ENCODE data around the gene CDC14A. TPM values are rescaled to one million over a fixed set of nuclear protein-coding genes. Genes with fewer than 3 reads are reported as not detected.
"Not testable (repeated sequence)": the region's sequence is repeated elsewhere in the genome, so short reads cannot be mapped to it uniquely, and the experiment has no call there.

CDC14A gene
- total RNA-seq, 1 donor, result 167 TPM

DNA sequence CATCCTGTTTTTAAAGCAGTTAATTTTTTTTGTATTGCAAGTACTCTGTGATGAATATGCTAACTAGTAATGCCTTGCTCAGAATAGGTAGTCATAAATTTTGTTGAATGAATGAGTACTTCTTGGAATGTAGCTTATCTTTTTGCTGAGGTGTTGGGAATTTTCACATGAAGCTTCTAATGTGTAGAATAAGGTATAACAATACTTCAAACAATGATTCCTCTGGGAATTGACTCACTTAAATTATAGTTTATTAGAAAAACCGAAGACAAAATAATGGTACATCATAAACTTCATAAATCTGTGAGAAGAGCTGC is 13.9 kb downstream of the CDC14A start:
- Histone ChIP-seq H3K9me3 (ENCODE audit: low read depth, low read length) (no peaks in the 10 kb centered on the region), H3K4me3 (ENCODE audit: low read length) (no peak overlapping the region), H3K27me3 (ENCODE audit: insufficient read depth, low read length) (no peaks in the 10 kb centered on the region), H3K4me1 (ENCODE audit: insufficient read depth, low read length) (peaks cover 17% of the 10 kb centered on the region)

DNA sequence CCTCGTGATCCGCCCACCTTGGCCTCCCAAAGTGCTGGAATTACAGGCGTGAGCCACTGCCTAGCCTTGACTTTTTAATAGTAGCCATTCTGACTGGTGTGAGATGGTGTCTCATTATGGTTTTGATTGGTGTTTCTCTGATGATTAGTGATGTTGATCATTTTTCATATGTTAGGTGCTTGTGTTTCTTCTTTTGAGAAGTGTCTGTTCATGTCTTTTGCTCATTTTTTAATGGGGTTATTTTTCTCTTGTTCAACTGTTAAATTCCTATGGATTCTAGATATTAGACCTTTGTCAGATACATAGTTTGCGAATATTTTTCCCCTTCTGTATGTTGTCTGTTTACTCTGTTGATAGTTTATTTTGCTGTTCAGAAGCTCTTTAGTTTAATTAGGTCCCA is 17.0 kb downstream of the CDC14A start:
- H3K9me3 ChIP-seq (ENCODE audit: low read depth, low read length); H3K4me3 ChIP-seq (ENCODE audit: low read length); H3K27me3 ChIP-seq (ENCODE audit: insufficient read depth, low read length); H3K4me1 ChIP-seq (ENCODE audit: insufficient read depth, low read length): not testable (repeated sequence)

DNA sequence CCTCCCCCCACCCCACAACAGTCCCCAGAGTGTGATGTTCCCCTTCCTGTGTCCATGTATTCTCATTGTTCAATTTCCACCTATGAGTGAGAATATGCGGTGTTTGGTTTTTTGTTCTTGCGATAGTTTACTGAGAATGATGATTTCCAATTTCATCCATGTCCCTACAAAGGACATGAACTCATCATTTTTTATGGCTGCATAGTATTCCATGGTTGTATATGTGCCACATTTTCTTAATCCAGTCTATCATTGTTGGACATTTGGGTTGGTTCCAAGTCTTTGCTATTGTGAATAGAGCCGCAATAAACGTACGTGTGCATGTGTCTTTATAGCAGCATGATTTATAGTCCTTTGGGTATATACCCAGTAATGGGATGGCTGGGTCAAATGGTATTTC is 21.6 kb downstream of the CDC14A start:
- H3K27me3 ChIP-seq (ENCODE audit: insufficient read depth, low read length); H3K4me1 ChIP-seq (ENCODE audit: insufficient read depth, low read length); H3K4me3 ChIP-seq (ENCODE audit: low read length); H3K9me3 ChIP-seq (ENCODE audit: low read depth, low read length): not testable (repeated sequence)

DNA sequence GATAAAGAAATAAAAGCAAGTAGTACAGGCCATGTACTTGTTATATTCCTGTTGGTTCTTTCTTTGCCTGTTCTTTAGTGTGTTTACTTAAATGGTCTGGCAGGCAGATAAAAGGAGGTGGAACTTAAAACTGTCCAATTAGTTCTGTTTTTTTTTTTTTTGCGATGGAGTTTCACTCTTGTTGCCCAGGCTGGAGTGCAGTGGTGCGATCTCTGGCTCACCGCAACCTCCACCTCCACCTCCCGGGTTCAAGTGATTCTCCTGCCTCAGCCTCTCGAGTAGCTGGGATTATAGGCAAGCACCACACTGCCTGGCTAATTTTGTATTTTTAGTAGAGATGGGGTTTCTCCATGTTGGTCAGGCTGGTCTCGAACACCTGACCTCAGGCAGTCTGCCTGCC is 24.6 kb downstream of the CDC14A start:
- not testable (repeated sequence) for H3K9me3 ChIP-seq (ENCODE audit: low read depth, low read length); H3K4me3 ChIP-seq (ENCODE audit: low read length); H3K4me1 ChIP-seq (ENCODE audit: insufficient read depth, low read length); H3K27me3 ChIP-seq (ENCODE audit: insufficient read depth, low read length)

DNA sequence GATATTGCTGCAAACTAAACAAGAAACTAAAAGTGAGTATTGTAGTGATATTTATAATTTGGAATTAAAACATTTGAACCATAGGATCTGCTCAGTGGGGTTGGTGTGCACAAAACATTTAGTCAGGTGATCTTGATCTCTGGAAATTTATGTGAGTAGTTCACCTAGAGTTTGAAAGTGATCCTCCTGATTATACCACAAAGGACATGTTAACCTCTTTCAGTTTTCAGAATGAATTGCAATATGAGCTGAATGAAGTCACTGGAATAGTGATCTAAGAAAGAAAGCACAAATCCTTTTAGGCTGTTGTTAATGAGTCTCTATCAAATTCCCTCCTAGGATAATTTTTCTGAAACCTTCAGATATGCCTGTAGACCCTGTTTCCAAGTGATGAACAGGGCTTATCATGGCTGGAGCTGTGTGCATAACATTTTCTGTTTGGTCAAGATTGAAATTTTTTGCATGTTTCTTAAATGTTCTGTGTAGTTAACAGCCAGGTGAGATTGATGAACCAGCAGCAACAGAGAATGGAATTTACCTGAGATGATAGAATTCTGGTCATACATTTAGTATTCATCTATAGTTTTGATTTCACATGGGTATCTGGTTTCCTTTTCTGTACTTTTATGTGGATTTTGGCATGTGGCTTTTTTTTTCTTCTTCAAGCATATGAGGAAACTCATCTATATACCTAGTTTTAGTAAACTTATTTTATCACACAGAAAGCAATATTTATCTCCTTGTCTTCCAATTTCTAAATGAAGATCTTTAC is 25.5 kb downstream of the CDC14A start:
- Histone ChIP-seq H3K27me3 (ENCODE audit: insufficient read depth, low read length) (no peaks in the 10 kb centered on the region), H3K9me3 (ENCODE audit: low read depth, low read length) (no peaks in the 10 kb centered on the region), H3K4me1 (ENCODE audit: insufficient read depth, low read length) (peaks cover 14% of the 10 kb centered on the region), H3K4me3 (ENCODE audit: low read length) (no peak overlapping the region)

DNA sequence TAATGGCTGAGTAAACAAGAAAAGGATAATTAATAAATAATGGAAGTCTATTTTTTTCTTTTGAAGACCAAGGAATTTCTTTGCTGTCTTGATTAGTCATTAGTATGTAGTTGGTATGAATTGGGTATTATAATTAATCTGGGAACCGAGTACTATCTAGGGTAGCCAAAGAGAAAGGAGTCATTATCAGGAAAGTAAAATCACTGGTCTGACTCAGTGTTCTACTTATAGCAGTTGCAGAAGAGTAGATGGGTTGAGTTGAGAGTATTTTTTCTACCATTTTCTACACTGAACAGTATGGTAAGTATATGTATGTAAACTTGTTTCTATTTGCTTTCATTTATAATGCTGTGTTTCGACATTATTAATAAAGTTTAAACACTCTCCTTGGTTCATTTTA is 26.6 kb downstream of the CDC14A start:
- Histone ChIP-seq H3K4me1 (ENCODE audit: insufficient read depth, low read length) (peaks cover 17% of the 10 kb centered on the region), H3K4me3 (ENCODE audit: low read length) (no peak overlapping the region), H3K27me3 (ENCODE audit: insufficient read depth, low read length) (no peaks in the 10 kb centered on the region), H3K9me3 (ENCODE audit: low read depth, low read length) (no peaks in the 10 kb centered on the region)

DNA sequence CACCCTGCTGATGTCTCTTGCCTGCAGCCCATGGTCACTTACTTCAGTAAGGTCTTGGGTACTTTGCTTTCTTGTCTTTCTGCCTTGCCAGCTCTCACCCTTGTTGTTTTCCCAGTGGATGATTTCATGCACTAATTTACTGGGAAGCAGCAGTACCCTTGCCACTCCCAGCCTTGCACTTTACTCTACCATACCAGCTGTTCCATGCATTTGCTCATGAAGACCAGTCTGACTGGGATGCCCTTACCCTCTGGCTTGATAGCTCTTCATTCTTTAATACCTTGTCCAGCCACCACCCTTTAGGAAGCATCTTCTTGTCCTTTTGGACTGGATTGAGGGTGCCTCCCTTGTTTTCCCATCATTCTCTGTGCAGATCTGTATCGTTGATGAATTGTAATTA is 28.3 kb downstream of the CDC14A start:
- H3K27me3 ChIP-seq (ENCODE audit: insufficient read depth, low read length), result no peaks in the 10 kb centered on the region
- peaks cover 24% of the 10 kb centered on the region for H3K4me1 ChIP-seq (ENCODE audit: insufficient read depth, low read length)
- H3K4me3 ChIP-seq (ENCODE audit: low read length), result no peak overlapping the region
- no peaks in the 10 kb centered on the region for H3K9me3 ChIP-seq (ENCODE audit: low read depth, low read length)

DNA sequence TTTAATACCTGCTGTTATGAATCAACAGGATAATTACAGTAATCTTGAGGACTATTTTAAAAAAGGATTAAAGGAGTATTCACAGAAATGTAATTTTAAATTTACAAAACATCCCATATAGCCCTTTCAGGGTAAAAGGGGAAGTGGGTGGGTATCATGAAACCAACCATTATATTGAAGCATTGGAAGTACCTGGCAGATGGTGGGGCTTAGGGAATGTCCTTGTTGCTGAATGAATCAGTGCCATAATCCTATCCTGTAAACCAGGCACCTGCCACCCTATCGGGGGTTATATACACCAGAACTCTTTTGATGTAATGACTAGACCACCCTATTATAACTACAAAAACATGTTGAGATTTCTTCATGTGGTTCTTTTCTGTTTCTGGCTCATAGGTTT is 30.4 kb downstream of the CDC14A start:
- Histone ChIP-seq H3K4me1 (ENCODE audit: insufficient read depth, low read length) (peaks cover 43% of the 10 kb centered on the region), H3K27me3 (ENCODE audit: insufficient read depth, low read length) (no peaks in the 10 kb centered on the region), H3K9me3 (ENCODE audit: low read depth, low read length) (no peaks in the 10 kb centered on the region), H3K4me3 (ENCODE audit: low read length) (no peak overlapping the region)

DNA sequence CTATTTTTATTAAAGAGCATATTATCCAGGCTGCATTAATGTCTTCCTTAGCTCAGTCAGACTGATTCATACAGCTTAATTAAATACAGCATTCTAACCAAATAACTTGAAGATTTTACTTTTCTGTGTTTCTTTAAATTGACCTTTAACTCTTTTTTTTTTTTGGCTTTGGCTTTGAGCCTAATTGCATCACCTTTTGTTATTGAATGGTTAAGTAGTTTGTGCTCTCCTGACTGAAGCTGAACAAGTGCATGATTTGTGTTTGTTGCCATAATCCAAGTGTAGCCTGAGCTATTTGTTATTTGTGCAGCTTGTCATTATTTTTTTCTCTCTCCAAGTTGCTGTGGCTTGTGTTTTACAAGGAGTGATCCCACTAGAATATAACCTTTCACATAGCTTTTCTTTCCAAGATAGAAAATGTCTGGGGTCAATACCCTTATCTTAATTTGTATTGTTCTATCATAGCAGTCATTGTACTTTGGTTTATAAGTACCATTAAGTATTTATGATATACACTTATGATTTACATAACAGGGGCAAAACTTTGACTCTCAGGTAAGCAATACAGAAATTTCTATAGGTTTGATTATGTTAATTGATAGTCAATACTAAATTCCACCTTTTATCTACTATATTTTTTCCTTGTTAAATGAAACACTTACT is 31.6 kb downstream of the CDC14A start:
- Histone ChIP-seq H3K27me3 (ENCODE audit: insufficient read depth, low read length) (no peaks in the 10 kb centered on the region), H3K9me3 (ENCODE audit: low read depth, low read length) (no peaks in the 10 kb centered on the region), H3K4me3 (ENCODE audit: low read length) (no peak overlapping the region), H3K4me1 (ENCODE audit: insufficient read depth, low read length) (peaks cover 51% of the 10 kb centered on the region)

DNA sequence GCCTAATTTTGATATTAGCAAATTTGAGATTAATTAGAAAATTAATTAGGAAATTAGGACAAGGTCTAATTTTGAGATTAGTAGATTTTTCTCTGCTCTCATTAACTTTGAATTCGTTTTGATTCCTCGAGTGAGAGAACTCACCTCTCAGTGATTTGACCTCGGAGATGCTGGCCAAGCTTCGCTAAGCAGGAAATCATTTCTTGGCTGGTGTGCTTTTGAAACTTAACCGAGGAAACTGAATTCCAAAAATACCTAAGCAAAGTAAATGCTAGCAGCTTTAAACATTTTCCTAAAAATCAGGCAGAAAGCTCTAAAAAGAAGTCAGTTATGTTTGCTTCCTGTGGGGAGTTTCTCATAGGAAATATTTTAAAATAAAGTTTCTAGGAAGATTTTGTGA is 34.9 kb downstream of the CDC14A start:
- no peaks in the 10 kb centered on the region for H3K27me3 ChIP-seq (ENCODE audit: insufficient read depth, low read length)
- no peak overlapping the region for H3K4me3 ChIP-seq (ENCODE audit: low read length)
- H3K4me1 ChIP-seq (ENCODE audit: insufficient read depth, low read length), result peaks cover 48% of the 10 kb centered on the region
- H3K9me3 ChIP-seq (ENCODE audit: low read depth, low read length), result no peaks in the 10 kb centered on the region

DNA sequence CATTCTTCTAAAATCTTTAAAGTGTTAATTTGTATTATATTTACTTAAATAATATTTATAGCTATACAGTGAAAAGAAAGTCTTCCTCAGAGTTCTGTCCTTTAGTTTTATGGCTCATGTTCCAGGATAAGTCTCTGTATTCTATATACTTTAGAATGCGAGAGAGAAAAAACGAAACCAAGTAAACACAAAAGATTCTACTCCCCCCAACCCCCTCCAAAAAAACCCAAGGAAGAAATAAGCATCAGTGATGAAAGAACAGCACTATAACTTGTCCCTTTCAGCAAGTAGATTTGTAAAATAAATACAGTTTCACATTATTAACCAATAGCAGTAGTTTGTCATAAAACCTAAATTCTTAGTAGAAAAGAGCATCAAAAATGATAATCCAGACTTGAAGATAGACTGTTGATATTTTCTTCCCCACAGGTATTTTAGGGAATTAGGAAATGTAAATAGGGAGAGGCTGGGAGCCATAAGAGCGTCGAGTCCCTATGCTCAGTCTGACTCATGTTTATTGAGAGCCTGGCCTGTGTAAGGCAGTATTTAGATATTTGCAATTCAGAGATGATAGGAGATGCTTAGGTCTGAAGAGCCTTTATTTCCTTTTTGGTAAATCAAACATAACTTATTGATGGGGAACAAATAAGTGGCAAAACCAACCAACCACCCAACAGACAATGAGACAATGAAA is 35.5 kb downstream of the CDC14A start:
- Histone ChIP-seq H3K9me3 (ENCODE audit: low read depth, low read length) (no peaks in the 10 kb centered on the region), H3K27me3 (ENCODE audit: insufficient read depth, low read length) (no peaks in the 10 kb centered on the region), H3K4me1 (ENCODE audit: insufficient read depth, low read length) (peaks cover 43% of the 10 kb centered on the region), H3K4me3 (ENCODE audit: low read length) (no peak overlapping the region)

DNA sequence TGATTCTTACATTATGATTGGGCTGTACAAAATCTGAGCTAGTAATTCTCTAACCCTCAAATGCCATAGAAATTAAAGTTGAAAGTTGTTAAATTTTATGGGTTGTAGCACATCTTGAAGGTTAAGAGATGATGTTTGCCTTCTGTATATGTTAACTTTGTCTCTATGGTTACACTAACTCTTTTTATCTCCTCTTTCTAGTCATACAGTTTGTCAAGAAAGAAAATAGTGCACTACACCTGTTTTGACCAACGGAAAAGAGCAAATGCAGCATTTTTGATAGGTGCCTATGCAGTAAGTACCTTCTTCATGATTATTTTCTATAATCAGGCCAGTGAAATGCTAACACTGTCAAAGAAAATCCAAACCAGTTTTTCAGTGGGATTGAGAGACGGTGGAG is 38.2 kb downstream of the CDC14A start:
- Histone ChIP-seq H3K4me1 (ENCODE audit: insufficient read depth, low read length) (peaks cover 47% of the 10 kb centered on the region), H3K27me3 (ENCODE audit: insufficient read depth, low read length) (no peaks in the 10 kb centered on the region), H3K4me3 (ENCODE audit: low read length) (no peak overlapping the region), H3K9me3 (ENCODE audit: low read depth, low read length) (no peaks in the 10 kb centered on the region)

DNA sequence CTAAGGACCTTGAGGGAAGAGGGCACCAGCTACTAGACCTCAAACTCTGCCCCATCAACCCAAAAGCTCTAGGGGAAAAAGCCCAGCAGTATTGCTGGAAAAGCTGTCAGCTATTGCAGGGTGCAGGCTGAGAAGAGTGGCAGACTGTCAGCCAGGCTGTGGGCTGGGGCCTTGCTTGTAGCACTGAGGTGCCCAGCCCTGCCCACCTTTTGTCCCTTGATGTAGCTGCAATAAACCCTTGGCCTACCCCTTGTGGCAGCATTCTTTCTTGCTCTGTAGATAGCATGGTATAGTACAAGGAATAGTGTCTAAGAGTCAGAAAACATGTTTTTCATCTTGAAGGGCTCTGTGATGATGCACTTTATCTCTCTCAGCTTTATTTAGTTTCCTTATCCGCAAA is 39.4 kb downstream of the CDC14A start:
- H3K4me1 ChIP-seq (ENCODE audit: insufficient read depth, low read length), result peaks cover 43% of the 10 kb centered on the region
- H3K27me3 ChIP-seq (ENCODE audit: insufficient read depth, low read length), result no peaks in the 10 kb centered on the region
- H3K9me3 ChIP-seq (ENCODE audit: low read depth, low read length), result no peaks in the 10 kb centered on the region
- H3K4me3 ChIP-seq (ENCODE audit: low read length), result no peak overlapping the region

DNA sequence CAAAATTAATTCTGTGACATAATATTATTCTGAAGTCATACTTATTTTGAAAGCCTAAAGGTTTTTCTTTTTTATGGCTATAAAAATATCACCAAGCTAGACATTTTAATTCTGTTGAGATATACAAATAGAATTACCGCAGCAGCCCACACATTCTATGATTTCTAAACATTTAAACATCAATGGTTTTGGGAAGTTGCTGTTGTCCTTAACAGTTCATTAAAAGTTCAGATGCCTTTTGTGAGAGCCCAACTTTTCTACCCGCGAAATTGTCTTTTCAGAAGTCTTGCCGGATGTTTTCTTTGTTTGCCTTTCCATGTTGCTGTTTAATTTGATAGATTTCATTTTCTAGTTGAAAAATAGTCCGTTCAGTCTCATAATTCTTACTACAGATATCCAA is 40.5 kb downstream of the CDC14A start:
- no peaks in the 10 kb centered on the region for H3K27me3 ChIP-seq (ENCODE audit: insufficient read depth, low read length)
- H3K9me3 ChIP-seq (ENCODE audit: low read depth, low read length), result no peaks in the 10 kb centered on the region
- H3K4me1 ChIP-seq (ENCODE audit: insufficient read depth, low read length), result peaks cover 40% of the 10 kb centered on the region
- H3K4me3 ChIP-seq (ENCODE audit: low read length), result no peak overlapping the region

DNA sequence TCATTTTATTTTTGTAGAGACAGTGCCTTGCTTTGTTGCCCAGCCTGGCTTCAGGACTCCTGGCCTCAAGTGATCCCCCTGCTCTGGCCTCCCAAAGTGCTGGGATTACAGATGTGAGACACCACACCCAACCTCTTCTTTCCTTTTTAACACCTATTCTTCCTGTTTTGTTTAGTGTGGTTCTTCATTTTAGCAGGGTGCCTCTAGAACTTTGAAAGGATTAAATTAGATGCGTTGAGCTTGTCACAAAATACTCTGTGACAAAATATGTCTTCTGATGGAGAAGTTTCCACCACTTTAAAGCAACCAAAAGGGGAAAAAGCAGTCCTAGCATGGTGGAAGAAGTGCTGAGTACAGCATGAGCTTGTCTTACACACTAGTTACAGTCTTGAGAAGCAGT is 42.0 kb downstream of the CDC14A start:
- no peaks in the 10 kb centered on the region for H3K9me3 ChIP-seq (ENCODE audit: low read depth, low read length)
- no peaks in the 10 kb centered on the region for H3K27me3 ChIP-seq (ENCODE audit: insufficient read depth, low read length)
- H3K4me1 ChIP-seq (ENCODE audit: insufficient read depth, low read length), result peaks cover 44% of the 10 kb centered on the region
- no peak overlapping the region for H3K4me3 ChIP-seq (ENCODE audit: low read length)

DNA sequence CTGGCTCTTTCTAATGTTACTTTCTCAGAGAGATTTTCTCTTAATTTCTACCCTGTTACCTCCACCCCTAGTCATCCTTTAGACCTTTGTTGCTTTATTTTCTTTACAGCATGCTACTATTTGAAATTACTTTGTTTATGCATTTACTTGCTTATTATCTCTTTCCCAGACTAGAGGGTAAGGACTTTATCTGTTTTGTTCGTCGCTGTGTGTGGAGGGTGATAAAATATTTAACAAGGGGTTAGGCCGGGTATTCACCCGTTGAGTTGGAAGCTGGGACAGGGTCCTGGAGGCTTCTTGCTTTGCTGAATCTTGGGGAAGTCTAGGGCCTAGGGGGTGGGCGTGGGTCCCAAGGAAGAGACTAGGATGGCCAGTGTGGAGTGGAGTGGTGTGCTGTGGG is 43.6 kb downstream of the CDC14A start:
- H3K9me3 ChIP-seq (ENCODE audit: low read depth, low read length), result no peaks in the 10 kb centered on the region
- H3K4me3 ChIP-seq (ENCODE audit: low read length), result no peak overlapping the region
- peaks cover 55% of the 10 kb centered on the region for H3K4me1 ChIP-seq (ENCODE audit: insufficient read depth, low read length)
- H3K27me3 ChIP-seq (ENCODE audit: insufficient read depth, low read length), result no peaks in the 10 kb centered on the region

Data from mononuclear cell (primary cell).